SK-N-SH treated with all-trans-retinoic acid at 6 μM for 48 hours (cell line): ENCODE data around the gene KCTD14.
A peak's percentile ranks its signal among the peaks of the same experiment; 100 is the strongest.

Experiments
- ATAC-seq: fragments of 200-7000 bp; cut with Tn5 transposase; 3 replicates; pipeline ENCODE4 v1.9.1; 2020; ENCODE audit warnings: mild to moderate bottlenecking, moderate library complexity
- ARNTL ChIP-seq: fragments of 450-650 bp; formaldehyde crosslinking; IDR thresholded peaks from 2 replicates; pipeline ENCODE4 v1.5.0; 2020; ENCODE audit warnings: low read depth, mild to moderate bottlenecking, moderate library complexity, borderline replicate concordance
- BACH2 ChIP-seq: fragments of 250-450 bp; sonication (Bioruptor Pico); IDR thresholded peaks from 2 replicates; pipeline ENCODE4 v1.9.0; 2021; ENCODE audit warnings: mild to moderate bottlenecking, borderline replicate concordance
- CSDC2 ChIP-seq: fragments of 250-450 bp; sonication (Bioruptor Pico); IDR thresholded peaks from 2 replicates; pipeline ENCODE4 v1.5.0; 2020; ENCODE audit warnings: mild to moderate bottlenecking, moderate library complexity
- ESRRG ChIP-seq: fragments of 250-450 bp; sonication (Bioruptor Pico); IDR thresholded peaks from 2 replicates; pipeline ENCODE4 v1.6.1; 2021; ENCODE audit warnings: mild to moderate bottlenecking
- GLIS3 ChIP-seq: fragments of 250-450 bp; sonication (Bioruptor Pico); IDR thresholded peaks from 2 replicates; pipeline ENCODE4 v1.5.0; 2020; ENCODE audit warnings: mild to moderate bottlenecking, moderate library complexity
- ISL1 ChIP-seq: fragments of 250-450 bp; sonication (Bioruptor Pico); IDR thresholded peaks from 2 replicates; pipeline ENCODE4 v2.1.2; 2022; ENCODE audit warnings: mild to moderate bottlenecking, moderate library complexity
- OSR1 ChIP-seq: fragments of 250-450 bp; sonication (Bioruptor Pico); IDR thresholded peaks from 2 replicates; pipeline ENCODE4 v1.8.0; 2022; ENCODE audit warnings: moderate library complexity, mild to moderate bottlenecking, inconsistent platforms
- PPARA ChIP-seq: fragments of 250-450 bp; sonication (Bioruptor Pico); IDR thresholded peaks from 2 replicates; pipeline ENCODE4 v1.5.0; 2020; ENCODE audit warnings: mild to moderate bottlenecking, borderline replicate concordance
- RARB ChIP-seq: fragments of 250-450 bp; sonication (Bioruptor Pico); IDR thresholded peaks from 2 replicates; pipeline ENCODE4 v1.8.0; 2021; ENCODE audit warnings: mild to moderate bottlenecking, moderate library complexity
- SNAI2 ChIP-seq: fragments of 250-450 bp; sonication (Bioruptor Pico); IDR thresholded peaks from 2 replicates; pipeline ENCODE4 v1.5.0; 2020; ENCODE audit warnings: mild to moderate bottlenecking, moderate library complexity
- TCF4 ChIP-seq: fragments of 250-450 bp; sonication (Bioruptor Pico); IDR thresholded peaks from 2 replicates; pipeline ENCODE4 v1.8.0; 2021; ENCODE audit warnings: mild to moderate bottlenecking, moderate library complexity, borderline replicate concordance
- TOX ChIP-seq: fragments of 250-450 bp; sonication (Bioruptor Pico); IDR thresholded peaks from 2 replicates; pipeline ENCODE4 v1.8.0; 2021; ENCODE audit warnings: mild to moderate bottlenecking, moderate library complexity, borderline replicate concordance
- ZC3H10 ChIP-seq: fragments of 250-450 bp; sonication (Bioruptor Pico); IDR thresholded peaks from 2 replicates; pipeline ENCODE4 v1.5.1; 2021; ENCODE audit warnings: mild to moderate bottlenecking, moderate library complexity
- ZFP3 ChIP-seq: fragments of 250-450 bp; sonication (Bioruptor Pico); IDR thresholded peaks from 2 replicates; pipeline ENCODE4 v1.5.0; 2020; ENCODE audit warnings: mild to moderate bottlenecking, moderate library complexity
- ZFP30 ChIP-seq: fragments of 450-650 bp; formaldehyde crosslinking; IDR thresholded peaks from 2 replicates; pipeline ENCODE4 v1.5.0; 2022; ENCODE audit warnings: mild to moderate bottlenecking, moderate library complexity
- ZNF565 ChIP-seq: fragments of 450-650 bp; formaldehyde crosslinking; conservative IDR thresholded peaks from 2 replicates; pipeline ENCODE4 v1.5.0; 2020; ENCODE audit warnings: low read depth, mild to moderate bottlenecking, moderate library complexity
- ZNF70 ChIP-seq: fragments of 450-650 bp; formaldehyde crosslinking; IDR thresholded peaks from 2 replicates; pipeline ENCODE4 v1.5.0; 2020; ENCODE audit warnings: mild to moderate bottlenecking, moderate library complexity
- ZNF8 ChIP-seq: fragments of 450-650 bp; formaldehyde crosslinking; IDR thresholded peaks from 2 replicates; pipeline ENCODE4 v1.5.0; 2020; ENCODE audit warnings: mild to moderate bottlenecking, moderate library complexity
- TF ChIP-seq, protein P1 (sequence below): fragments of 250-450 bp; sonication (Bioruptor Pico); IDR thresholded peaks from 2 replicates; pipeline ENCODE4 v1.5.1; 2020; ENCODE audit warnings: low read depth, mild to moderate bottlenecking, moderate library complexity
- TF ChIP-seq, protein P2 (sequence below): fragments of 250-450 bp; sonication (Bioruptor Pico); IDR thresholded peaks from 2 replicates; pipeline ENCODE4 v1.5.1; 2021; ENCODE audit warnings: mild to moderate bottlenecking, moderate library complexity
- TF ChIP-seq, protein P3 (sequence below): fragments of 250-450 bp; sonication (Bioruptor Pico); IDR thresholded peaks from 2 replicates; pipeline ENCODE4 v1.8.0; 2020; ENCODE audit warnings: mild to moderate bottlenecking, moderate library complexity, borderline replicate concordance
- TF ChIP-seq, protein P4 (sequence below): fragments of 250-450 bp; sonication (Bioruptor Pico); IDR thresholded peaks from 2 replicates; pipeline ENCODE4 v1.8.0; 2021; ENCODE audit warnings: low read depth, mild to moderate bottlenecking, moderate library complexity, borderline replicate concordance
- TF ChIP-seq, protein P5 (sequence below): fragments of 250-450 bp; sonication (Bioruptor Pico); IDR thresholded peaks from 2 replicates; pipeline ENCODE4 v1.5.0; 2020; ENCODE audit warnings: mild to moderate bottlenecking, moderate library complexity

Gene KCTD14

DNA sequence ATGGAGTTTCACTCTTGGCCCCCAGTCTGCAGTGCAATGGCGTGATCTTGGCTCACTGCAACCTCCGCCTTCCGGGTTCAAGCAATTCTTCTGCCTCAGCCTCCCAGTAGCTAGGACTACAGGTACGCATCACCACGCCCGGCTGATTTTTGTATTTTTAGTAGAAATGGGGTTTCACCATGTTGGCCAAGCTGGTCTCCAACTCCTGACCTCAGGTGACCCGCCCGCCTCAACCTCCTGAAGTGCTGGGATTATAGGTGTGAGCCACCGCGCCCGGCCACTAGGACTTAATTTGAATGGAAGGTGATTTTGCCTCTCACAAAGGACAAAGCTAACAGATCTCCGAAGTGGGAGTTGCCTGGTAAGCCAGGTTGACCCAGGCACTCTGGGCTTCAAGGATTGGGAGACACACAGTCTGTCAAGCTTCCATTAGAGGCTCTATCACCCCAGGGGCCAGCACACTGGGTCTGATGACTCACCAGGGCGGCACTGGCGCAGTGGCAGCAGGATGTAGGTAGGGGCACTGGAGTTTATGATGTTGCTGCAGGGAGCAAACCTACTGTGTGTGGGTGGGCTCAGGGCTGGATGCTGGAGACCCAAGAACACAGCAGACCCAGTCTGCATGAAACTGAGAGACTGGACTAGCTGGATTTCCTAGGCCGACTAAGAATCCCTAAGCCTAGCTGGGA lies 17.8 kb upstream of the KCTD14 start:
- TF ChIP-seq SNAI2 = no peak
- no peak for TF ChIP-seq BACH2 (CRISPR knock-in tag)
- no peak for TF ChIP-seq ZNF70
- no peak for TF ChIP-seq RARB (CRISPR knock-in tag)
- no peak for ATAC-seq

DNA sequence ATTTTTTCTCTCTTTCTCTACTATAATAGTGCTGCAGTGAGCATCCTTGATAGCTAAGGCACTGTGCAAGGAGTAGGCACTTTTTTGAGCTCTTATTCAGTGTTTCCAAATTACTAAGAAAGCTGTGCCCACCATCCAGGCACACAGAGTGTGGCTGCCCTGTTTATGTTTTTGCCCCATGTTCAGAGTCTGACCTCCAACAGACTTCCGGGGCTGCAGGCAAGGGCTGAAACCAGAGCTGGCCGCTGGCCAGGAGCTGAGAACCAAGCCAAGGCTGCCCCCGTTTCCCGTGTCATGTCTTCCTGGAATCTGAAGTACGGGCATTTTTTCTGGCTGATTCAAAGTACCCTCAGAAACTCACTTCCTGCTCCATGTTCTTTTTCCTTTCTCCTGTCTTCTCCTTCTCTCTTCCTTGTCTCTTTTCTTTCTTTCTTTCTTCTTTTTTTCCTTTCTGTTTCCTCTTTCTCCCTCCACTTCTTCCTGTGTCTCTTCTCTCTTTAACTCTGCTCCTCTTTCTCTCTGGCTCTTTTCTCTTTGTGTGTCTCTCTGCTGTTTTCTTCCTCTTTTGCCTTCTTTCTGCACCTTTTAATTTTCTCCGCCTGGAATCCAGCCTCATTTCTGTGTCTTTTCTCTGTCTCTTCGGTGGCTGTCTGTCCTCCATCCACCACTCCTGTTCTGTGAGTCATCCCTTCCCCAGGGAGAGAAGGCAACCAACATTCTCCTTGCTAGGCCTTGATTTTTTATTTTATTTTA lies 17.0 kb upstream of the KCTD14 start:
- TF ChIP-seq CSDC2 (CRISPR knock-in tag) = no peak; the same call in 1 of the 2 replicates
- TF ChIP-seq ZNF565 (CRISPR knock-in tag) = no peak
- no peak for TF ChIP-seq ESRRG
- TF ChIP-seq ZC3H10 = no peak
- no peak; the same call in 1 of the 2 replicates for TF ChIP-seq ZNF70
- no peak for TF ChIP-seq ARNTL (CRISPR knock-in tag)
- TF ChIP-seq ISL1 = peak; percentile 10; the same call in 1 of the 2 replicates
- peak; percentile 68 for TF ChIP-seq SNAI2
- no peak; the same call in 1 of the 2 replicates for TF ChIP-seq TCF4
- TF ChIP-seq ZFP30 (CRISPR knock-in tag) = no peak
- no peak for TF ChIP-seq PPARA (CRISPR knock-in tag)
- TF ChIP-seq, protein P1, sequence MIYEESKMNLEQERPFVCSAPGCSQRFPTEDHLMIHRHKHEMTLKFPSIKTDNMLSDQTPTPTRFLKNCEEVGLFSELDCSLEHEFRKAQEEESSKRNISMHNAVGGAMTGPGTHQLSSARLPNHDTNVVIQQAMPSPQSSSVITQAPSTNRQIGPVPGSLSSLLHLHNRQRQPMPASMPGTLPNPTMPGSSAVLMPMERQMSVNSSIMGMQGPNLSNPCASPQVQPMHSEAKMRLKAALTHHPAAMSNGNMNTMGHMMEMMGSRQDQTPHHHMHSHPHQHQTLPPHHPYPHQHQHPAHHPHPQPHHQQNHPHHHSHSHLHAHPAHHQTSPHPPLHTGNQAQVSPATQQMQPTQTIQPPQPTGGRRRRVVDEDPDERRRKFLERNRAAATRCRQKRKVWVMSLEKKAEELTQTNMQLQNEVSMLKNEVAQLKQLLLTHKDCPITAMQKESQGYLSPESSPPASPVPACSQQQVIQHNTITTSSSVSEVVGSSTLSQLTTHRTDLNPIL = no peak
- TF ChIP-seq ZFP3 (CRISPR knock-in tag) = 0 out of 2 replicates have a peak, but pooled peaks have one; percentile 39
- TF ChIP-seq BACH2 (CRISPR knock-in tag) = no peak
- TF ChIP-seq TOX (CRISPR knock-in tag) = no peak
- TF ChIP-seq, protein P2, sequence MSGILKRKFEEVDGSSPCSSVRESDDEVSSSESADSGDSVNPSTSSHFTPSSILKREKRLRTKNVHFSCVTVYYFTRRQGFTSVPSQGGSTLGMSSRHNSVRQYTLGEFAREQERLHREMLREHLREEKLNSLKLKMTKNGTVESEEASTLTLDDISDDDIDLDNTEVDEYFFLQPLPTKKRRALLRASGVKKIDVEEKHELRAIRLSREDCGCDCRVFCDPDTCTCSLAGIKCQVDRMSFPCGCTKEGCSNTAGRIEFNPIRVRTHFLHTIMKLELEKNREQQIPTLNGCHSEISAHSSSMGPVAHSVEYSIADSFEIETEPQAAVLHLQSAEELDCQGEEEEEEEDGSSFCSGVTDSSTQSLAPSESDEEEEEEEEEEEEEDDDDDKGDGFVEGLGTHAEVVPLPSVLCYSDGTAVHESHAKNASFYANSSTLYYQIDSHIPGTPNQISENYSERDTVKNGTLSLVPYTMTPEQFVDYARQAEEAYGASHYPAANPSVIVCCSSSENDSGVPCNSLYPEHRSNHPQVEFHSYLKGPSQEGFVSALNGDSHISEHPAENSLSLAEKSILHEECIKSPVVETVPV (CRISPR knock-in tag) = no peak
- no peak for TF ChIP-seq ZNF8
- TF ChIP-seq, protein P3, sequence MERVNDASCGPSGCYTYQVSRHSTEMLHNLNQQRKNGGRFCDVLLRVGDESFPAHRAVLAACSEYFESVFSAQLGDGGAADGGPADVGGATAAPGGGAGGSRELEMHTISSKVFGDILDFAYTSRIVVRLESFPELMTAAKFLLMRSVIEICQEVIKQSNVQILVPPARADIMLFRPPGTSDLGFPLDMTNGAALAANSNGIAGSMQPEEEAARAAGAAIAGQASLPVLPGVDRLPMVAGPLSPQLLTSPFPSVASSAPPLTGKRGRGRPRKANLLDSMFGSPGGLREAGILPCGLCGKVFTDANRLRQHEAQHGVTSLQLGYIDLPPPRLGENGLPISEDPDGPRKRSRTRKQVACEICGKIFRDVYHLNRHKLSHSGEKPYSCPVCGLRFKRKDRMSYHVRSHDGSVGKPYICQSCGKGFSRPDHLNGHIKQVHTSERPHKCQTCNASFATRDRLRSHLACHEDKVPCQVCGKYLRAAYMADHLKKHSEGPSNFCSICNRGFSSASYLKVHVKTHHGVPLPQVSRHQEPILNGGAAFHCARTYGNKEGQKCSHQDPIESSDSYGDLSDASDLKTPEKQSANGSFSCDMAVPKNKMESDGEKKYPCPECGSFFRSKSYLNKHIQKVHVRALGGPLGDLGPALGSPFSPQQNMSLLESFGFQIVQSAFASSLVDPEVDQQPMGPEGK = no peak
- no peak for TF ChIP-seq RARB (CRISPR knock-in tag)
- TF ChIP-seq GLIS3 (CRISPR knock-in tag) = no peak
- TF ChIP-seq, protein P4, sequence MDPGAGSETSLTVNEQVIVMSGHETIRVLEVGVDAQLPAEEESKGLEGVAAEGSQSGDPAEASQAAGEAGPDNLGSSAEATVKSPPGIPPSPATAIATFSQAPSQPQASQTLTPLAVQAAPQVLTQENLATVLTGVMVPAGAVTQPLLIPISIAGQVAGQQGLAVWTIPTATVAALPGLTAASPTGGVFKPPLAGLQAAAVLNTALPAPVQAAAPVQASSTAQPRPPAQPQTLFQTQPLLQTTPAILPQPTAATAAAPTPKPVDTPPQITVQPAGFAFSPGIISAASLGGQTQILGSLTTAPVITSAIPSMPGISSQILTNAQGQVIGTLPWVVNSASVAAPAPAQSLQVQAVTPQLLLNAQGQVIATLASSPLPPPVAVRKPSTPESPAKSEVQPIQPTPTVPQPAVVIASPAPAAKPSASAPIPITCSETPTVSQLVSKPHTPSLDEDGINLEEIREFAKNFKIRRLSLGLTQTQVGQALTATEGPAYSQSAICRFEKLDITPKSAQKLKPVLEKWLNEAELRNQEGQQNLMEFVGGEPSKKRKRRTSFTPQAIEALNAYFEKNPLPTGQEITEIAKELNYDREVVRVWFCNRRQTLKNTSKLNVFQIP (CRISPR knock-in tag) = 0 out of 2 replicates have a peak, but pooled peaks have one; percentile 37
- TF ChIP-seq OSR1 = no peak
- TF ChIP-seq, protein P5, sequence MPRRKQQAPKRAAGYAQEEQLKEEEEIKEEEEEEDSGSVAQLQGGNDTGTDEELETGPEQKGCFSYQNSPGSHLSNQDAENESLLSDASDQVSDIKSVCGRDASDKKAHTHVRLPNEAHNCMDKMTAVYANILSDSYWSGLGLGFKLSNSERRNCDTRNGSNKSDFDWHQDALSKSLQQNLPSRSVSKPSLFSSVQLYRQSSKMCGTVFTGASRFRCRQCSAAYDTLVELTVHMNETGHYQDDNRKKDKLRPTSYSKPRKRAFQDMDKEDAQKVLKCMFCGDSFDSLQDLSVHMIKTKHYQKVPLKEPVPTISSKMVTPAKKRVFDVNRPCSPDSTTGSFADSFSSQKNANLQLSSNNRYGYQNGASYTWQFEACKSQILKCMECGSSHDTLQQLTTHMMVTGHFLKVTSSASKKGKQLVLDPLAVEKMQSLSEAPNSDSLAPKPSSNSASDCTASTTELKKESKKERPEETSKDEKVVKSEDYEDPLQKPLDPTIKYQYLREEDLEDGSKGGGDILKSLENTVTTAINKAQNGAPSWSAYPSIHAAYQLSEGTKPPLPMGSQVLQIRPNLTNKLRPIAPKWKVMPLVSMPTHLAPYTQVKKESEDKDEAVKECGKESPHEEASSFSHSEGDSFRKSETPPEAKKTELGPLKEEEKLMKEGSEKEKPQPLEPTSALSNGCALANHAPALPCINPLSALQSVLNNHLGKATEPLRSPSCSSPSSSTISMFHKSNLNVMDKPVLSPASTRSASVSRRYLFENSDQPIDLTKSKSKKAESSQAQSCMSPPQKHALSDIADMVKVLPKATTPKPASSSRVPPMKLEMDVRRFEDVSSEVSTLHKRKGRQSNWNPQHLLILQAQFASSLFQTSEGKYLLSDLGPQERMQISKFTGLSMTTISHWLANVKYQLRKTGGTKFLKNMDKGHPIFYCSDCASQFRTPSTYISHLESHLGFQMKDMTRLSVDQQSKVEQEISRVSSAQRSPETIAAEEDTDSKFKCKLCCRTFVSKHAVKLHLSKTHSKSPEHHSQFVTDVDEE (CRISPR knock-in tag) = peak; percentile 79; the same call in 1 of the 2 replicates
- TF ChIP-seq, all 23 proteins: peak for 5
- ATAC-seq = peak; percentile 84
